NK-92 (cell line): ENCODE measurements around the gene LRRC4C.

Experiments
- DNase-seq: peaks from one replicate; lab custom pipeline; 2025; ENCODE audit not compliant: unreplicated experiment; lab: John Stamatoyannopoulos, UW

The LRRC4C gene

DNA sequence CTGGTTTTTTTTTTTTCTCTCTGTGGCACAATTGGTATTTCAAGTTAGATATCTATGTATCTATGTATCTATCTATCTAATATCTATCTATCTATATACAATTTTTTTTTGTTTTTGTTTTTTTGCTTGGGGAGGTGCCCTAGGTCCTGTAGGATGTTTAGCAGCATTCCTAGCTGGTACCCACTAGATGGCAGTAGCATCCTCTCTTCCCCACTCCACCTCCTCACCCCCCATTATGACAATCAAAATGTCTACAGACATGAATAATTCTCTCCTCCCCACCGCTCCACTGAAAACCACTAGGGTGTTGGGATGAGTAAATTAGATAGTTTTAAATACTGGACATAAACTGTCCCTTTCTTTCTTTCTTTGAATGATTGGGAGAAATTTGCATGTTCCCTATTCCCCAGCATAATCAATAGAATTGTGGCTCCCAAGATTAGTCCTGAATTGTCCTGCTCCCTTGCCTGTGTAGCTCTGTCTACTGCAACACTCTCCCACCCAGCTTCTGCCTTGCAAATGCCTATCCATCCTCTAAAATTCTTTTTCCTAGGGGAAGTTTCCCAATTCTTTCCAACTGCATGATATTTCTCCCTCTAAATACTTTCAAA is 1152.4 kb downstream of the LRRC4C start:
- DNase-seq: no peak

DNA sequence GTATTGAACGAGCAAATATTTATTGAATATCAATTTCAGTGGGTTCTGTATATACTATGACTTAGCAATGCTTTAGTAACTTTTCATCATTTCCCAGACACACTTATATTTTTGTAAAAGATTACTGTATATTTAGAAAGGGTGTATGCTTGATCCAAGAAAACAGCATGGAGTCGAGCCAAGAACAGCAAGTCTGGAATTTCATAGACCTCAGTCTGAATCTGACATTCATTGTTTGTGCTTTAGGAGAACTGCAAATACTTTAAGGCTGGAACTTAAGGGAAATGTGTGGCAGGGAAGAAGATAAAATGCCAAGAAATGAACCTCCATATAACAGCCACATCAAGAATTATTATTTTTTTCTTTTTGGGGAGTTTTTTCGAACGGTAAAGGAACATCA is 1156.8 kb downstream of the LRRC4C start:
- no peak for DNase-seq

DNA sequence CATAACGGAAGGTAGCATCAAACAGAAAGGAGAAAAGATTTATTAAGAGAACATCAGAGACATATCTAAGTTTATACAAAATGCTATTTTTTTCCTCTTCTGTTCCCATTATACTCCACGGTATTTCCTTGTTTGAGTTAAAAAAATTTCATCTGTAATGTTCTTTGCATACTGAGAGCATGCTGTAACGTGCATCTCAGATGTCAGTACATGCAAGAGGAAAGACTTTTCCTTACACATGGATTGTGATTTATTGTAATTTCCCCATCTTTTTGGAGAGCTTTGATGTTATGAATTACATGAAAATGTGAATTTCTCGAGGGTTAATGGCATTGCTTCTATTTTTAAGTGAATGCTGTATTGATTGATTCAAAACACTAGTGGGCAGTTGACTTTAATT is 1164.0 kb downstream of the LRRC4C start:
- DNase-seq: no peak

- DNase-seq: no peak
Measured at GRCh38 chr11:40294741-40295140, 1164.7 kb downstream of the LRRC4C start.

DNA sequence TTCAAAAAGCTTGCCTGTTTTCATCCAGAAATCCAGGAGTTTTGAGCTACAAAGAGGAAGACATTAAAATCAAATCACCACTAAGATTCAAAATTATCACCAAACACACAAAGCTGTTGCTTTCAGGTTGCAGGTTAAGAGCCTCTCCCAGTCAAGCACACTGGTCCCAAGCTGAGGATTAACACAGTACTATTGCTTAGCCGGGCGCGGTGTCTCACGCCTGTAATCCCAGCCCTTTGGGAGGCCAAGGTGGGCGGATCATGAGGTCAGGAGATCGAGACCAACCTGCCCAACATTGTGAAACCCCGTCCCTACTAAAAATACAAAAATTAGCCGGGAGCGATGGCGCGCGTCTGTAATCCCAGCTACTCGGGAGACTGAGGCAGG is 1165.1 kb downstream of the LRRC4C start:
- DNase-seq: no peak

GRCh38 chr11:40293655-40294348 is 1165.7 kb downstream of the LRRC4C start:
- no peak for DNase-seq

GRCh38 chr11:40292721-40293508 is 1166.5 kb downstream of the LRRC4C start:
- no peak for DNase-seq

DNA sequence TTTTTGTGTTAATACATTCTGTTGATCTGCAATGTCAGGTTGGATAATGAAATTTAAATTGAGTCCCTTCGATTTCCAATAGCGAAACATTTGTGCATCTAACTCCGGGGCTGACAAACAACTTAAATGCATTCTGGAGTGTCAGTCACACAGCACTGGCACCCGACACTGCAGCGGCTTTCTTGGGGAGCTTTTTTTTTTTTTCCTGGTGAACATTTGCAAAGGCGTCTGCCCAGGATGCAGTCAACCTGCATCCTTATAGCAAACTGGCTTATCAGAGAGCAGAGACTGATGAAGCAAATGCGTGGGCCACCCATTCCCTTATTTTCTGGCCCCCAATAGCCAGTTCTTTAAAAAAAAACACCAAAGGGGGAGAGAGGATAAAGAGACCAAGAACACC is 1167.7 kb downstream of the LRRC4C start:
- DNase-seq: no peak

DNA sequence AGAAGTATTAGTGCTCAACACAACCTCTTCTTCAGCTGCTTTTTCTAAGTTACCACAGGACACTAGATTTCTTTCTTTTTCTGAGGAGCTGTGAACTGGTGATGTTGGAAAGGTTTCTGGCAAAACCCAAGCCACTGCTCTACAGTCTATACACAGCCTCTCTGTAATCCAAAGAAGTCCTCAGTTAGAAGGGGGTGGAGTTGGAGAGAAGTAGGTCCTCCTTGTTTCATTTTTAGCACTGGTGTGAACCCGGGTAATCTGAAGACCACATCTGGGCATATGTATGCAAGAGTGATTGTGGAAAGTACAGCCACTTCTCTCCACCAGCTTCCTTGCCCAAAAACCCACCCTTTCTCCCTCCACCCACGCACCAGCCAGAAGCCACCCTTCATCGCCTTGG is 1168.1 kb downstream of the LRRC4C start:
- DNase-seq: no peak

DNA sequence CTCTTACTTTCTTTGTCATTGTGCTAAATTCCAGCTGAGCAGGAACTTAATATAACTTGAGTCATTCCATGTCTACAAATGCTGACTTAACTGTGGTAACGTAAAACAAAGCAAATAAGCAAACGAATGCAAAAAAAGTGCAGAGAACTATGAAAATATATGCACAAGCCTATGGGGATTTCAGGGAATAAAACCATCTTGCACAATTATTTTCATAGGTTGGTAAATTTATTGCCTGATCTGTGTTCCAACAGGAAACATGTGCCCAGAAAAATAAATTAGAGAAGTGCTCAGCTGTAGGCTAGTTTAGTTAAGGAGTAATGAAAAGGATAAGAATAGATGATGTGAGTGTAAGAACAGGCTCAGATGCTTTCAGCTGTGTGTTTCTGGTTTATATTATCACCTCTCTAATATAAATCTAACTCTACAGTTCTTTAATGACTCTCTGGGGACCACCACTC is 1169.3 kb downstream of the LRRC4C start:
- no peak for DNase-seq

DNA sequence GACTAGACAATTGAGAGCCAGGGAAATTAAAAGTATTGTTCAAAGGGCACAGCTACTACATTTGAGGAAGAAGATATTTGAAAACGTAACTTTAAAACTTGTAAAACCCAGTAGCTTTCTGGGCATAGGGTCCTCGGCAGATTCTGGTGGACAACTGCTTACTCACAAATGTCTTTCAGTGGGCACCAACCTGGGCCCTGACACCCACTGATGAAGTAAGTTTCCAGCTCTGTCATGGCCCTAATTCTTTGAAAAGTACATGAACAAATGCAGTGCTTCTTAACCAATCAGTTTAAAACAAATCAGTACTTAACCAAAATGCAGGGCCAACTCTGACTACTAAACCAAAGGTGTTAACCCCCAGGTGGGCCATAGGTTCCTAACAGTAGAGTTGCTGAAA is 1170.1 kb downstream of the LRRC4C start:
- no peak for DNase-seq

DNA sequence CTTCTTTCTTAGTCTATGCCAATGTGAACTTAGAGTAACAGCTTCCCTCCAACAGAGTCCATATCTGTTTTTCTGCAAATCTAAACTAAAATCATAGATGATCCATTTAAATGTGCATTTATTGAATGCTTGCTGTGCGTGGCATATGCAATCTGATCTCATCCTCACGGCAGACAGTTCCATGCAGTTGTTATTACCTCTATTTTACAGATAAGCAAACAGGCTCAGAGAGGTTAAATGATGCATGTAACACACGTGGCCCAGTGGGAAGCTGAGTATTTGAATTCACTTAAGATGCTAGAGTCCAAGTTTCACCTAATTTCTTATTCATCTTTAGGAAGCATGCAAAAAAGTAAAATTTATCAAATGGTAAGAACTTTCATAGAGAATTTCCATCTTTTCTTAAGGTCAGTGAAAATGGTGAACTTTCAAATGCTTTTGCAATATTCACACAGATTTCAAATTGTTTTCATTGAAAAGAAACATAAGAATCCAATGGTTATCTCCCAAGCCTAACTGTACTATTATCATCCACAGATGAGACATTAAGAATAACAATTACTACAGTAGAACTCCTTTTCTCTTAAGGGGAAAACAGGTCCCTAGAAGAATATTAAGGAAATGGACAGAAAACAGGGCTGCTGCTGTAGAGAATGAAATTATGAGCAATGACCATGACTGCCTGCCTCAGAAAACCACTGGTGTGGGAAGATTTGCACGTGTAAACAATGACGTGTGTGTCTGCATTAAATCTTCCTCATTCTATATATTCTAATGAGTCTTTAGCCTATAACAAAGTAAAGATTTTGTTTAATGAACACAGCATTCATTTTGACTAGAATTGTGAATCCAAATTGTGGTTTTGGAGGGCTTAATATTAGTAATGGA is 1171.3 kb downstream of the LRRC4C start:
- no peak for DNase-seq

DNA sequence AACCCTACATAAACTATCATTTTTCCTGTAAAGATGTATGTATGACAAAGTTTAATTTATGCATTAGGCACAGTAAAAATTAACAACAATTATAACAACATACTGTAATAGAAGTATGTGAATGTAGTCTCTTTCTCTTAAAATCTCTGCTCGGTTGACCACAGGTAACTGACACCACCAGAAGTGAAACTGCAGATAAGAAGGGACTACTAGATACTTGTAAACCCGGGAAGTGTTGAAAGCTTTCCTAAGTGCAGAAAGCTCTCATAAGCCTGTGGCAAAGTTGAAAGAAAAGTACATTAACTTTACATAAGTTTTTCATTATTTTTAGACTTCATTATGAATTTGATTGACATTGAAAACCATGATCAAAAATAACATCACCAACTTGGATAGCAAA is 1173.3 kb downstream of the LRRC4C start:
- no peak for DNase-seq

GRCh38 chr11:40285558-40285957 is 1173.9 kb downstream of the LRRC4C start:
- DNase-seq: no peak

DNA sequence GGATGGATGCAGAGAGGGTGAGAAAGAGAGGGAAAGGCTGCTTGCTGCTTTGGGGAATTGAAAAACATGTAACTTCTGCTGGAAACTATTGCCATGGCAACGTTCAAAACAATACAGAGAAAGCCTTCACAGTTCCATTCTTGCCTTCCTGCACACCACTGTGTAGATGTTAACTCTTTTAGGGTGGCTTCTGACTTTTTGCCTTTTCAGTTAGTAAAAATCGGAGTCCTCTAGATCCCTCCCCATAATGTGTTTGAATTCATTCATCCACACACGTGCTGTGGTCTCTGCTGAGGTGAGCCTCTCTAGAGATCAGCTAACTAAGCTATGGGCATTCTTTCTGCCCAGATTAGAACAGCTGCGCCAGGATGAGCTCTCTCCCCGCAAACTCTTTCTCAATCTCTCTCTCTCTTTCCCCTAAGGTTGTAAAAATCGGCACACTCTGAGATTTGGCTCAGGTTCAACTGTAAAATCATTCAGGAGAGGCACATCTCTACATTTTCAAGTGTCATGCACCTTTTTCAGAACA is 1178.3 kb downstream of the LRRC4C start:
- DNase-seq: no peak

DNA sequence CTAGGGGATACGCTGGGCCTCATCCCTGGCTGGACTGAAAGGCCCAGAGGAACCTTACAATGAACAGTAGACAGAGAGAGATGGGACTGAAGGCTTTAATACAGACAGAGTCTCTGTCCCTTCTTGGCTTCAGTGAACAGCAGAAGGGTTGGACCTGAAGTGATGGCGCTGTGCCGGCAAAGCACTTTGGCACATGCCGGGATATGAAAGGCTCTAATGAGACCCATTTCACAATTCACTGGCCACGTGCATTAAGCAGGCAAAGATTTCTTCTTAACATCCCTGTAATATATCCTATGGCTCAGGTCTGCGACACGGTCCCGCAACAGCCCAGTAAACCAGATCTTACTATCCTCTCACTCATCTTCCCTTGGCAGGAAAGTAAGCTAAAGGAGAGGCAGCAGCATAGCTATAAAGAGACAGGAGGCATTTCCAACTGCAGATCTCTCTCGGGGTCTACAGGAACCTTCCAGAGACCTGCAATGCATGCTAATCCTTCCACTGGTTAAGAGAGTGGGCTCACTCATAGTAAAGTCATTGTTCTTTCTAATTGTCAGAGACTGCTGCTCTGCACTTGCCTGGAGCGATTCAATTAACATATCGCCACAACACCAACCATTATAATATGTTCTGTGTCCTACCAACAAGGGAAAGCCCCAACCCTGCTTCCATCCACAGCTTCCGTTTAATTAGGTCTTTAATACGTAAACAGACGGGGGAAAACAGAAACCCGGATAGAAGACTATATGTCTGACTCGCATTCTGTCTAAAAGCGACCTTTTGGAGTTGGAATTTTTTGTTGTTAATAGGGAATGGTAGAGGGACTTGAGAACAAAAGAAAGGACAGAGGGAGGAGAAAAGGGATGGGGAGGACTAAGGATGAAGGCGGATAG is 1179.0 kb downstream of the LRRC4C start:
- DNase-seq: no peak

DNA sequence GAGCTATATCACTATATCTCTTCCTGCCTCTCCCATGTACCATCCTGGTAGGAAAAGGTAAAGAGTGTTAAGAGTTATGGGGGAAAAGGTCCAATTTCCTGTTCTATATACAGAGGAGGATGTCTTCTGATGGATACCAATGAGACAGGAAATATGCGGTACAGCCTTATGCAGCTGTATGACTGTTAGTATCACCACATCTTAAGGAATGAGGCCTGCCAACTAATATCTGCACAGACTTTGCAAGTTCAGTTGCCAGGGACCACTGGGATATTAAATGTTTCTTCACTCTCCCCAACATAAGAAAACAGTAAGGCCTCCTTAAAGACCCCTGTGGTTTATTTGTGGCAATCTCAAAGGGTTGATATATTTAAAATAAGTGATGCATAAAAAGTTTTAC is 1182.5 kb downstream of the LRRC4C start:
- no peak for DNase-seq

GRCh38 chr11:40274017-40274416 is 1185.4 kb downstream of the LRRC4C start:
- no peak for DNase-seq

DNA sequence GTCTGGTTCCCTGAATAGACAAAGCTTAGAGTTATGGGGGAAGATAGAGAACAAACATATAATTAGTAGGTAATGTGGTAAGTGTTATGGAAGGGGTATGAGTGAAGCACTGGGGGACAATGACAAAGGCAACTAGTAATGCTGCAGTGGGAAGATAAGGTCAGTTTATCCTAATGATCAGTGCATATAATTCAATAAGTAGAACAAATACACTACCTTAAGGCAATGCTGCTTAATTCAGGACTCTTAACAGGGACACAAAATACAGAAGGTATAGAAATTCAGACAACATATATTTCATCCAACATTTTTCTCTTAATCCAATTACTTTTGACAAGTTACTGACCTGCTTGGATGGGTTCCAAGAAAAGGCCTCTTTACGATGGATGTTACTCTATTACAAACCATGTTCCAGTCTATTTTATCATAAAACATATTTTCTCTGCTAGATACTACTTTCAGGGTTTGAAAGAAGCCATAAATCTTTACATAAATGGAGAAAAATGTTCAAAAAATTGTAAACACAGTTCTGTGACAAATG is 1186.2 kb downstream of the LRRC4C start:
- DNase-seq: no peak

- DNase-seq: no peak
Measured at GRCh38 chr11:40271361-40271760, 1188.1 kb downstream of the LRRC4C start.
